ENCODE measurements around the gene GABPB1.

- TF ChIP-seq CTCF (IDR thresholded peaks at IDR 0.05 in 4 of 5, conservative IDR thresholded peaks at IDR 0.05 in 1 of 5), result no peak
- no peak for TF ChIP-seq POLR2A (IDR thresholded peaks at IDR 0.05)
These were observed 65.2 kb downstream of the GABPB1 start for GRCh38 chr15:50289749-50290148.
